Measurements from ENCODE around the gene MPO. TPM values are rescaled to one million over a fixed set of nuclear protein-coding genes. Genes with fewer than 3 reads are reported as not detected.
A peak's percentile ranks its signal among the peaks of the same experiment; 100 is the strongest.

Gene MPO
- total RNA-seq (under 1 TPM; 0.26 to 0.63 TPM), polyA plus RNA-seq (under 1 TPM; 0.18 to 0.38 TPM)
- long read RNA-seq, donor 1, partial matches to known transcripts, result 1 of 1 reads
- long read RNA-seq, donor 1, other reads (novel, unspliced or antisense), result 0 of 1 reads
- long read RNA-seq, donor 2, result 0 reads

GRCh38 chr17:58280480-58281217 is at the start of gene MPO:
Gene MPO (minus strand): TSS chr17:58280935. CDS start chr17:58280758, 177 bp downstream.
- H3K36me3 ChIP-seq (ENCODE audit: control insufficient read depth in 1 of 2, insufficient read depth in 2 of 2, low read length in 1 of 2), result no peaks in the 10 kb centered on the region
- DNase-seq, result no peak
- WGBS, 2 donors, result 91 to 96% methylated on average over 4 to 5 of the region's 5 CpGs

DNA sequence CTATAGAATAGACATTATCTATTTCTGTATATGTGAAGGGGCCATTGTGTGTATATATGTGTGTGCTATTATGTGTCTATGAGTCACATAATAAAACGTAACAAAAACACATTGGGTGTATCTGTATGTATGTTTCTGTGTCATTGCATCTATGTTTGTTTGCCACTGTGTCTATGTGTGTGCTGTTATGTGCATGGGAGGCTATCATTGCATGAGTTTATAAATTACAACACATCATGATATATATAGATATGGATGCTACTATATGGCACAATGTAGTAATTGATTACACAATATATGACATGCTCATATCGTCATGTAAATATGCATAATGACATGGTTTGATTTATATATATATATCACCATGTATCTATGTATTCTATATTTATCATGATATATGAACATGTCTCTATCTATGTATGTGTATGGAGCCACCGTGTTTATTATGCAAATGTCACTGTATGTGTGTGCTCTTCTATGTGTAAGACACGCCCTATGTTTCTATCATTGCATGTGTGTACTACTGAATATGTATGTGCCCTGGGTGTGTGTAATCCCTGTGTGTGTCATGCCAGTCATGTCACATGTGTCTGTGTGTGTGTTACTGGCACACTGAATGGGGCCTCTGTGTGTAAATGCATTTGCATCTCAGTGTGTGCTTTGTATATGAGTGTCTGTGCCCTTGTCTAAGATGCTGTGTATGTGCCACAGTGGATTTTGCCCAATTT is 49.2 kb upstream of the MPO start:
- intact Hi-C loops (cut with DNase I), result no loop called here
- Histone ChIP-seq H3K27me3 (ENCODE audit: control insufficient read depth in 1 of 2, insufficient read depth in 2 of 2, low read length in 1 of 2) (no peaks in the 10 kb centered on the region), H3K4me1 (ENCODE audit: control insufficient read depth in 1 of 2, insufficient read depth in 2 of 2, low read length in 2 of 2) (no peaks in the 10 kb centered on the region), H3K4me3 (ENCODE audit: low read length in 2 of 2) (no peak overlapping the region), H3K27ac (ENCODE audit: low read depth in 1 of 2, low read length in 2 of 2) (no peak overlapping the region), H3K9me3 (ENCODE audit: control insufficient read depth, low read length) (no peaks in the 10 kb centered on the region), H3K36me3 (ENCODE audit: control insufficient read depth in 1 of 2, insufficient read depth in 2 of 2, low read length in 1 of 2) (no peaks in the 10 kb centered on the region)
- ATAC-seq (ENCODE audit: low FRiP score), result no peak
- WGBS, 2 donors, result 80 to 81% methylated on average over 4 of the region's 4 CpGs
- no peak for DNase-seq

More at GRCh38 chr17:58280480-58281217, at the start of gene MPO:
- Histone ChIP-seq H3K27me3 (ENCODE audit: control insufficient read depth in 1 of 2, insufficient read depth in 2 of 2, low read length in 1 of 2) (no peaks in the 10 kb centered on the region), H3K4me3 (ENCODE audit: low read length in 2 of 2) (no peak within 1 kb of the TSS), H3K4me1 (ENCODE audit: control insufficient read depth in 1 of 2, insufficient read depth in 2 of 2, low read length in 2 of 2) (no peaks in the 10 kb centered on the region), H3K9me3 (ENCODE audit: control insufficient read depth, low read length) (no peaks in the 10 kb centered on the region), H3K27ac (ENCODE audit: low read depth in 1 of 2, low read length in 2 of 2) (no peak within 1 kb of the TSS)
- intact Hi-C loops (cut with DNase I), result no loop called here
- ATAC-seq (ENCODE audit: low FRiP score), result no peak

DNA sequence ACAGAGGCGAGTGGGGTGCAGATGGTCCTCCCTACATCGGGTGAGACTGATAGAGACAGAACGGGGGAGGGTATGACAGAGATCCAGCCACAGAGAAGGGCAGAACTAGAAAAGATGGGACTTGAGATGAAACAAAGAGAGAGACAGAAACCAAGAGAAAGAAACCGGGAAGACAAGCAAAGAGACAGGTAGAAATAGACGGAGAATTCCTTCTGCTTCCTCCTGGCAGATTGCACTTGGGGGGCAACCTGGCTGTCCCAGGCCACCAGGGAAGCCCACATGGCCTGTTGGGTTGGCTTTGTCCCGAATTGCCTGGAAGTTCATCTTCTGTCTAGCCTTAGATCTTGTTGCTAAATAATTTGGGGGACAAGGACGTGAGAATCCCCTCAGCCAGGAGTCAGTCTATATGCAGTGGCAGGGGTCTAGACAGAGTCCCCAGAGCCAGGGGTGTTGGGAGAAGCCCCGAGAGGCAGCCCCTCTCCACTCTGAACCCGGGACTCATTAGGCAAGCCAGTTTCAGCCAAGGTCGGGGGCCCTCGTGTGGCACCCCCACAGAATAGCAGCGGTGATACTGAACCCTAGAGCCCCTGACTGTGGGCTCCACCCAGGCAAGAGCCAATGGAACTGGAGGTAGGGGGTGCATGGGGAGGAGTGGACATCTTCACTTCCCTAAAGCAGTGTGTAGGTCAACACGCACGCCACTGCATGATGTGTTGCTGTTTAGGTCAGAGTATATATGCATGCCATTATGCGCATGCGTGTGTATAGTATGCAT is 48.5 kb upstream of the MPO start:
- no peaks in the 10 kb centered on the region for H3K36me3 ChIP-seq (ENCODE audit: control insufficient read depth in 1 of 2, insufficient read depth in 2 of 2, low read length in 1 of 2)
- no peak for ATAC-seq (ENCODE audit: low FRiP score)
- H3K4me3 ChIP-seq (ENCODE audit: low read length in 2 of 2), result no peak overlapping the region
- DNase-seq, result peak; percentile 78
- 49 to 50% methylated on average over 16 of the region's 16 CpGs for WGBS, 2 donors
- H3K9me3 ChIP-seq (ENCODE audit: control insufficient read depth, low read length), result no peaks in the 10 kb centered on the region
- H3K4me1 ChIP-seq (ENCODE audit: control insufficient read depth in 1 of 2, insufficient read depth in 2 of 2, low read length in 2 of 2), result no peaks in the 10 kb centered on the region
- intact Hi-C loops (cut with DNase I), result no loop called here
- H3K27me3 ChIP-seq (ENCODE audit: control insufficient read depth in 1 of 2, insufficient read depth in 2 of 2, low read length in 1 of 2), result no peaks in the 10 kb centered on the region
- no peak overlapping the region for H3K27ac ChIP-seq (ENCODE audit: low read depth in 1 of 2, low read length in 2 of 2)

DNA sequence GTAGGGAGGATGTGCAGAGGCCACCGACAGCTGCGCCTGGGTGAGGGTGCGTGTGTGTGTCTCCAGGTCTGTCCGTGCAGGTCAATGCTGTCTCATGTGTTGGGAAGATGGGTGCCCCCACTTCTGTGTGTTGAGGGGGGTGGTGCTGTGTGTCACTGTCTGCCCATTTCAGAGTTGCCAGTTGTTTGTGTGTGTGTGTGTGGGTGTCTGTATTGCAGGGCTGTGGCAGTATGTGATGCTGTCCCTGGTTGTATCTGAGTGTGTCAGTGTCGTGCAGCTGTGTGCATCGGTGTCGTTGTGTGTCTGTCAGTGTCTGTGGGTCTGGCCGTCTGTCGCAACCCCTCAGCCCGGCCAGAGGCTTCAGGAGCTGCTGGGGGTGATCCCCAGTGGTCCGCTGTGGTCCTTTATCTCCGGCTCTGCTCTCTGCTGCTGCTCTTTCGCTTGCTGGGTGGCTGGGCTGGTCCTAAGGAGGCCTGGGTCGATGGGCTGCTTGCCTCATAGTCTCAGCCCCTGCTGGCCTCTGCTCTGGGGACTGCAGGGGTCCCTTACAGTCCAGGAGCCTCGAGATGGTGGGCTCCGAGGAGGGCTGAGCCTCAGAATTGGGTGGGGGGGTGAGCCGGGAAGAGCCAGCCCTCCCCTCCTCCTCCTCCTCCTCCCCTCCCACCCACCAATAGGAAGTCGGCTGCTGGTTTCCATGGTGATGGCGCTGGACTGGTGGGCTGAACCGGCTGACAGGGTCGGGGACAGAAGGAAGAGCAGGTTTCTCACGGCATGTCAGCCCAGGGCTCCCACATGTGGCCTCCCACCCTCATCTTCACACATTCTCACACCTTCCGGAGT is 47.7 kb upstream of the MPO start, which contains the start of gene TSPOAP1:
Gene TSPOAP1, minus strand, starts transcription at position 601 of the 840 bp plus-strand sequence. CDS start 875 bp downstream, outside the sequence.
- DNase-seq (peak in 1 of 2 donors; percentile 79), ATAC-seq (ENCODE audit: low FRiP score) (no peak)
- intact Hi-C loops (cut with DNase I), result no loop called here
- Histone ChIP-seq H3K27me3 (ENCODE audit: control insufficient read depth in 1 of 2, insufficient read depth in 2 of 2, low read length in 1 of 2) (no peaks in the 10 kb centered on the region), H3K36me3 (ENCODE audit: control insufficient read depth in 1 of 2, insufficient read depth in 2 of 2, low read length in 1 of 2) (no peaks in the 10 kb centered on the region), H3K4me3 (ENCODE audit: low read length in 2 of 2) (no peak within 1 kb of the TSS), H3K4me1 (ENCODE audit: control insufficient read depth in 1 of 2, insufficient read depth in 2 of 2, low read length in 2 of 2) (no peaks in the 10 kb centered on the region), H3K27ac (ENCODE audit: low read depth in 1 of 2, low read length in 2 of 2) (no peak within 1 kb of the TSS), H3K9me3 (ENCODE audit: control insufficient read depth, low read length) (no peaks in the 10 kb centered on the region)
- 37% methylated on average over 21 to 23 of the region's 23 CpGs for WGBS, 2 donors

DNA sequence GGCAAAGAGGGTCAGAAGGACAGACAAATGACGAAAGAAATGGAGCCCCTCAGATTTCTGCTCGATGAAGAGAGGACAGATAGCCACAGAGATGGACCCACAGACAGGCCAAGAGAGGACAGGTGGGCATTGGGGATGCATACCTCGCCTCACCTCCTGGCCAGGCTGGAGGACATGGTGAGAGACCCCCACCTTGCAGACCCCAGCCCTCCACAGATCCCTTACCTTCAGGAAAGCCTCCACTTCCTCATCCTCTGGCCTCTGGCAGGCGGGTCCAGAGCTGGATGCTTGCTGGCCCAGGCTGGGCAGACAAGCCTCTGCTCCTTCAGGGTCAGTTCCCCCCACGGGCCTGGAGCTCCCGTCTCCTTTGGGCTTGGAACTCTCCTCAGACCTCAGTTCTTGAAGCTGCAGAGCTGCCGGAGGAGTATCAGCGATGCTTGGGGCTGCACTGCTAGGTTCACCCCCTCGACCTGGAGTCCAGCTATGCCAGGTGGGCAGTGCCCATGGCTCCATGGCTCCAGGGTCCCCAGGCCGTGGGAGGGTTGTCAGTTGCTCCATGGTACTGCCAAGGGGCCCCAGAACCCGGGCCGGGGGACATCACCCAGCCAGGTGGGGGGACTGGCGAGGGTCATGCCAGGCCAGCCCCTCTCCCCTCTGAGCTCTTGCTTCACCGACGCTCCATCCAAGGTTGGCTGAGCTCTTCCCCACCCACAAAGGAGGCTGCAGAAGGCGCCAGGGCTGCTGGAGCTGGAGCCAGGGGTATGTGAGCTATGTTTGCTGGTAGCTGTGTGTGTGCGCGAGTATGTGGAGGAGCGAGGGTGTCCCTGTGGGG is 46.8 kb upstream of the MPO start:
- WGBS, 2 donors, result 73 to 76% methylated on average over 19 of the region's 19 CpGs
- Histone ChIP-seq H3K9me3 (ENCODE audit: control insufficient read depth, low read length) (no peaks in the 10 kb centered on the region), H3K4me1 (ENCODE audit: control insufficient read depth in 1 of 2, insufficient read depth in 2 of 2, low read length in 2 of 2) (no peaks in the 10 kb centered on the region), H3K36me3 (ENCODE audit: control insufficient read depth in 1 of 2, insufficient read depth in 2 of 2, low read length in 1 of 2) (no peaks in the 10 kb centered on the region), H3K4me3 (ENCODE audit: low read length in 2 of 2) (no peak overlapping the region), H3K27ac (ENCODE audit: low read depth in 1 of 2, low read length in 2 of 2) (no peak overlapping the region), H3K27me3 (ENCODE audit: control insufficient read depth in 1 of 2, insufficient read depth in 2 of 2, low read length in 1 of 2) (no peaks in the 10 kb centered on the region)
- intact Hi-C loops (cut with DNase I), result no loop called here
- ATAC-seq (ENCODE audit: low FRiP score) (no peak), DNase-seq (peak in 1 of 2 donors; percentile 72)

- no peaks in the 10 kb centered on the region for H3K4me1 ChIP-seq (ENCODE audit: control insufficient read depth in 1 of 2, insufficient read depth in 2 of 2, low read length in 2 of 2)
- no peak overlapping the region for H3K27ac ChIP-seq (ENCODE audit: low read depth in 1 of 2, low read length in 2 of 2)
- no peaks in the 10 kb centered on the region for H3K27me3 ChIP-seq (ENCODE audit: control insufficient read depth in 1 of 2, insufficient read depth in 2 of 2, low read length in 1 of 2)
- WGBS, 2 donors, result 89% methylated on average over 8 to 9 of the region's 9 CpGs
- no peaks in the 10 kb centered on the region for H3K36me3 ChIP-seq (ENCODE audit: control insufficient read depth in 1 of 2, insufficient read depth in 2 of 2, low read length in 1 of 2)
- H3K9me3 ChIP-seq (ENCODE audit: control insufficient read depth, low read length), result no peaks in the 10 kb centered on the region
- intact Hi-C loops (cut with DNase I), result no loop called here
- ATAC-seq (ENCODE audit: low FRiP score) (no peak), DNase-seq (peak in 1 of 2 donors; percentile 25)
- H3K4me3 ChIP-seq (ENCODE audit: low read length in 2 of 2), result no peak overlapping the region
Measured at GRCh38 chr17:58326609-58327362, 46.1 kb upstream of the MPO start.

- H3K27me3 ChIP-seq (ENCODE audit: control insufficient read depth in 1 of 2, insufficient read depth in 2 of 2, low read length in 1 of 2), result no peaks in the 10 kb centered on the region
- H3K4me1 ChIP-seq (ENCODE audit: control insufficient read depth in 1 of 2, insufficient read depth in 2 of 2, low read length in 2 of 2), result no peaks in the 10 kb centered on the region
- WGBS, 2 donors, result 89 to 90% methylated on average over 11 of the region's 11 CpGs
- intact Hi-C loops (cut with DNase I), result no loop called here
- no peak for ATAC-seq (ENCODE audit: low FRiP score)
- DNase-seq, result peak in 1 of 2 donors; percentile 55
- H3K27ac ChIP-seq (ENCODE audit: low read depth in 1 of 2, low read length in 2 of 2), result no peak overlapping the region
- H3K4me3 ChIP-seq (ENCODE audit: low read length in 2 of 2), result no peak overlapping the region
- H3K36me3 ChIP-seq (ENCODE audit: control insufficient read depth in 1 of 2, insufficient read depth in 2 of 2, low read length in 1 of 2), result no peaks in the 10 kb centered on the region
- no peaks in the 10 kb centered on the region for H3K9me3 ChIP-seq (ENCODE audit: control insufficient read depth, low read length)
Measured at GRCh38 chr17:58325976-58326468, 45.3 kb upstream of the MPO start.
